HG03558 (cell line): ENCODE data around the gene TMEM150A.
"Not testable (repeated sequence)": the region's sequence is repeated elsewhere in the genome, so short reads cannot be mapped to it uniquely, and the experiment has no call there.

Source experiments
- ATAC-seq: cut with Tn5 transposase; IDR thresholded peaks from one replicate; pipeline ENCODE4 v1.9.1; 2021; ENCODE audit warnings: moderate number of reproducible peaks; ENCODE audit not compliant: unreplicated experiment; ENCODE audit errors: extremely low read depth

TMEM150A gene

DNA sequence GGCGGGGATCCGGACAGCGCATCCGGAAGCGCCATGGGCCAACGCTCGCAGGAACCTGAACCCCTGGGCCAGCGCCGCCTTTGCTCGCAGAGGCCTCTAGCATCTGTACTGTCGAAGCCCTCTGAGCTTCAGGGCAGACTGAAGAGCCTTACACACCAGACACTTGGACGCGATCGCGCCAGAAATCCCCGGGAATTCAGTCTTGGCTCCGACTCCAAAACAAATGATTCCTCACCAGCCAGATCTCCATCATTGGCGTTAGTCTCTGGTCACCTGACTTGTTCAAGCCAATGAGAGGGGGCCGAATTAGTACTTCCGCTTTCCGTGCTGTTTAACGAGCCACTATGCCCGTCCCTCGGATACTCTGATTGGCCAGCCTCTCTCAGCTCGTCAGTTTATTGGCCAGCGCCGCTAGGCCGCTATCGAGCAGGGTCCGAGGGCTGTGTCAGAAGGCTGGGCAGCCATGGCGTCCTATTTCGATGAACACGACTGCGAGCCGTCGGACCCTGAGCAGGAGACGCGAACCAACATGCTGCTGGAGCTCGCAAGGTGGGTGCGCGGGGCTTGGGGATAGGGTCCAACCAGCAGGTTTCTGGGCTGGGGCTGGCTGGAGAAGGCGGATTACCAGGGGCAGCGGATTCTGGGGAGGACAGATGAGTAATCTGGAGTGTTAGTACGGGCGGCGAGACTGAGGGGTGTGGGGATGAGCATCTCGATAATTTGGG is 7.0 kb downstream of the TMEM150A start, which contains the start of gene RNF181:
Gene RNF181, plus strand, starts transcription at position 445 of the 725 bp plus-strand sequence. Its CDS starts 19 bp downstream, at position 464.
- ATAC-seq, result peak; percentile 97

GRCh38 chr2:85594715-85595300 is 7.7 kb downstream of the TMEM150A start:
- ATAC-seq, result no peak

DNA sequence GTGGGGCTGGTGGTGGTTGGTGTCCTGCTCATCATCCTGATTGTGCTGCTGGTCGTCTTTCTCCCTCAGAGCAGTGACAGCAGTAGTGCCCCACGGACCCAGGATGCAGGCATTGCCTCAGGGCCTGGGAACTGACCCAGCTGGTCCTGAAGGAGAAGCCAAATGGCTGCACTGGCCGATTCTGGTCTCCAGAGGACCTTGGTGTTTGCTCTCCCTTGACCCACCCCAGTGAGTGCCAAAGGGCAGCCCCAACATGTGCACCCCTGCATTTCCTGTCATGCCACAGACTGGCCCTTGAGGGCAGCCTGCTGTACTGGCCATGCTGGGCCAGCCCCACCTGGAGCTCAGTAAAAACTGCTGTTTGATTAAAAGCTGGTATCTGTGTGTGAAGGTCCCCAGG is 9.5 kb downstream of the TMEM150A start:
- no peak for ATAC-seq

DNA sequence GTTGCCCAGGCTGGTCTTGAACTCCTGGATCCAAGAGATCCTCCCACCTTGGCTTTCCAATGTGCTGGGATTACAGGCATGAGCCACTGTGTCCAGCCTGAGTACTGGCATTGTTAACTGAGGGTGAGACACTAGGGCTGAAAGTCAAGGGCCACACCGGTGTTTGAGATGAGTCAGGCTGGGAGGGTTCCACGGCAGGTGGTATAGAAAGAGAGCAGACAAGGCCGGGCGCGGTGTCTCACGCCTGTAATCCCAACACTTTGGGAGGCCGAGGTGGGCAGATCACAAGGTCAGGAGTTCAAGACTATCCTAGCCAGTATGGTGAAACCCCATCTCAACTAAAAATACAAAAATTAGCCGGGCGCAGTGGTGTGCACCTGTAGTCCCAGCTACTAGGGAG is 10.2 kb downstream of the TMEM150A start:
- ATAC-seq, result not testable (repeated sequence)

DNA sequence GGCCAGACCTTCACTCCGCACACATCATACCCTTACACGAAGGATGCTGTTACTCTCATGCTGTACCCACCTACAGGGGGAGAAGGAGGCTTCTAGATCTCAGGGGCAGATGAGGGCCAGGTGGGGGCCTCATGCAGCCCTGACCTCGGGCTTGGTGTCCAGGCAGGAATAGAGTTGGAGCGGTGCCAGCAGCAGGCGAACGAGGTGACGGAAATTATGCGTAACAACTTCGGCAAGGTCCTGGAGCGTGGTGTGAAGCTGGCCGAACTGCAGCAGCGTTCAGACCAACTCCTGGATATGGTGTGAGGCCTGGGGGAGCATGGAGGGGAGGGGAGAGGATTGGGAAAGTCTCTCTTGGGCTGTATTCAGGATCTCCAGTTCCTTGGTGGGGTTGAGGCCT is 10.9 kb downstream of the TMEM150A start:
- ATAC-seq, result no peak

DNA sequence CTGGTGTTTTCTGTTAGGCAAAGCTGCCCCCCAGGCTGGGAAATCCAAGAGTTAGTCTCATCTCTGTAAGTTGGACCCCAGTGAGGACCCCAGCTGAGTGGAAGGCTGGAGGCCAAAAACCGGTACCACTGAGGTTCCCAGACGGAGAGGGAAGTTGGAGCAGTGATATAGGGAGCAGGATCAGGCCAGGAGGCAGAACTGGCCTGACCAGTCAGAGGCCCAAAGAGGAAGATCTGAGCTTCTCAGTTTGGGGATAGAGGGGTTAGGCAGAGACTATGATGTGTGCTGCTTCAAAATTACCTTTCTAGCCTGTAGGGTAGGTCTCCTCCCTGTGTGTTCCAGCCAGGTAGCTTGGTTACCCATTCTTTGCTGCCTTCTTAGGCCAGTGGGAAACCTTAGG is 11.5 kb downstream of the TMEM150A start:
- ATAC-seq, result no peak

GRCh38 chr2:85589982-85590791 is 12.3 kb downstream of the TMEM150A start:
- no peak for ATAC-seq

GRCh38 chr2:85589181-85589580 is 13.3 kb downstream of the TMEM150A start:
- no peak for ATAC-seq

- ATAC-seq, result no peak
Observed at GRCh38 chr2:85588645-85589044, 13.9 kb downstream of the TMEM150A start.

- no peak for ATAC-seq
Observed at GRCh38 chr2:85588236-85588635, 14.3 kb downstream of the TMEM150A start.

DNA sequence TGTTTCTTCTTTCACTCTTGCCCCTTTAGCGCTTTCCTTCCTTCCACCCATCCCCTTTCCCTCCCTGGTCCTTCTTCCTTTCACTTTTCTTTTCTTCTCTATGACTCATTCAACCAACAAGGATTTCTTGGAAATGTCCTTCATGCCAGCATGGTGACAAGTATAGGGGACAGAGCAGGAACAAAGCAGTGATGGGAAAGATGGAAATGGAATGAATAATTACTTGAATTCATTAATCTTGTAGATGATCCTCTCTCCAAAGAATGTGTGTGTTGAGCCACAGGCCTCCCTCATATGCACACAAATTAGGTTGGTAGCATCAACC is 16.8 kb downstream of the TMEM150A start:
- ATAC-seq, result no peak

GRCh38 chr2:85584857-85585780 is 17.4 kb downstream of the TMEM150A start:
- ATAC-seq, result no peak

DNA sequence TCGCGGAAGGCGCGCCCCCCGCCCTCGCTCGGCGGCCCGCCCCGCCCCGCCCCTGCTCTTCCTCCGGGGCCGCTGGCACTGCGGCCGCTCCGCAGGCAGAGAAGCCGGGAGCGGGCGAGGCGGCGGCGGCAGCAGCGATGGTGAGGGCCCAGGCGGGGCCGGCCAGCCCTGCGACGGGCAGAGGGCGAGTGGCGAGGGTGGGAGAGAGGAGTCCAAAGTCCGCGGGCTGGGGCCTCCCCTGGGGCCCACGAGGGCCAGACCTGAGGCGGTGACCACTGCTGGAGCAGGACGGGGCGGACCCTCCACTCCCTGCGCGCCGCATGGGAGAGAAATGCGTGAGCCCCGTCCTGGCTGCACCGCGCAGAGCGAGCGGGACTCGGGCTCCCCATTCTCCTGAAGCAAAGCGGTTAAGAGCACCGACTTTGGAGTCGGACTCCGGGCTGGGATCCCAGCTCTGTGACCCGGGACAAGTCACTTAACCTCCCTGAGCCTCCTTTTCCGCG is 18.1 kb downstream of the TMEM150A start, which contains the start of gene VAMP5:
Gene VAMP5, plus strand, starts transcription at position 78 of the 503 bp plus-strand sequence. Its CDS starts 60 bp downstream, at position 138.
- peak; percentile 44 for ATAC-seq

GRCh38 chr2:85583667-85584353 is 18.7 kb downstream of the TMEM150A start:
- no peak for ATAC-seq

DNA sequence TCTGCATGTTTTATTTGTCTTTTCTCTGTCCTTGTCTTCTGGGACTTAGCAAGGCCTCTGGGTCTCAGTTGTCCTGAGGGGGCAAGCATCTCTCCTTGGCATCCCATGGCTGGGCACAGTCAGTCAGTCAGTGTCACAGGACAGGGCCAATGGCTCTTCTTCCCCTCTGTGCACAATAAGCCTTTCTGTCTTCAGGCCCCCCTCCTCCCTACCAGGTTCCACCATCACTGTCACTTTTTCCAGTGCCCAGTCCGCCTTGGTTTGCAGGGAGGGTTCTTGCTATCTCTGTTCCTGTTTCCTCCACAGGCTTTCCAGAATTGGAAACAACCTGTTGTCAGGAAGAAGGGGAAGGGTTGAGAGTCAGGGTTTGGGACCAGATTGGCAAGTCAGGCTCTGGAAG is 20.0 kb downstream of the TMEM150A start:
- no peak for ATAC-seq

DNA sequence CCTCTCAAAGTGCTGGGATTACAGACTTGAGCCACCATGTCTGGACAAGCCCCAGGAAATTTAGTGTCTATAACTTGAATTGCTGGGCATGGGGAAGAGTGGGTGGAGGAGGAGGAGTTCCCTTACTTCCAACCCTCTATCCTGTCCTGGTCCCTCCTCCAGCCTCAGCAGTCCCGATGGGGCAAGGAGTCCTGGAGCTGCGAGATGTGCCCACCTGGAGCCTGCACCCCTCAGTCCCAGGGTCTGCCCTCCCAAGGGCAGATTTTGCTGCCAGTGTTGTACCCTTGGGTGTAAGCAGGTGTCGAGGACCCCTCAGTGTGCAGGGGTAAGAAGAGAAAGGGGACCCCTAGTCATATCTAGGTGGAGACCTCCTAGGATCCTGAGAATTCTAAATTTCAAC is 22.3 kb downstream of the TMEM150A start:
- ATAC-seq, result no peak

- no peak for ATAC-seq
Observed at GRCh38 chr2:85579266-85579935, 23.1 kb downstream of the TMEM150A start.

- ATAC-seq, result no peak
Observed at GRCh38 chr2:85578243-85579180, 24.0 kb downstream of the TMEM150A start.
